ENCODE results near the gene ZNF620. TPM values are rescaled to one million over a fixed set of nuclear protein-coding genes. Genes with fewer than 3 reads are reported as not detected.
A peak's percentile ranks its signal among the peaks of the same experiment; 100 is the strongest.

The ZNF620 gene
- total RNA-seq, 1 donor from 2014 or later: 14.0 TPM

GRCh38 chr3:40521254-40521653 lies 15.4 kb downstream of the ZNF620 start:
- H3K4me1 Mint-ChIP-seq (ENCODE audit: unreplicated experiment): peaks cover 15% of the 10 kb centered on the region
- H3K4me3 Mint-ChIP-seq: no peak overlapping the region
- H3K36me3 Mint-ChIP-seq: peaks cover under 1% of the 10 kb centered on the region
- TF ChIP-seq CTCF (conservative IDR thresholded peaks at IDR 0.05): no peak
- no peak for DNase-seq (ENCODE audit: extremely low spot score, unreplicated experiment)
- H3K27ac Mint-ChIP-seq: no peak overlapping the region
- no peaks in the 10 kb centered on the region for H3K27me3 Mint-ChIP-seq
- no peaks in the 10 kb centered on the region for H3K9me3 Mint-ChIP-seq

- Mint-ChIP-seq H3K4me3 (peak overlapping the region; percentile 99), H3K27ac (peak overlapping the region; percentile 96), H3K4me1 (ENCODE audit: unreplicated experiment) (peaks cover 20% of the 10 kb centered on the region), H3K27me3 (no peaks in the 10 kb centered on the region), H3K36me3 (peaks cover 18% of the 10 kb centered on the region), H3K9me3 (no peaks in the 10 kb centered on the region)
- TF ChIP-seq CTCF (conservative IDR thresholded peaks at IDR 0.05): no peak
- no peak for DNase-seq (ENCODE audit: extremely low spot score, unreplicated experiment)
These were observed 17.9 kb downstream of the ZNF620 start for GRCh38 chr3:40523781-40524180.

- H3K27me3 Mint-ChIP-seq: no peaks in the 10 kb centered on the region
- no peaks in the 10 kb centered on the region for H3K9me3 Mint-ChIP-seq
- no peak for DNase-seq (ENCODE audit: extremely low spot score, unreplicated experiment)
- no peak for TF ChIP-seq CTCF (conservative IDR thresholded peaks at IDR 0.05)
- H3K36me3 Mint-ChIP-seq: peaks cover 18% of the 10 kb centered on the region
- H3K27ac Mint-ChIP-seq: peak overlapping the region; percentile 96
- H3K4me1 Mint-ChIP-seq (ENCODE audit: unreplicated experiment): peaks cover 20% of the 10 kb centered on the region
- H3K4me3 Mint-ChIP-seq: peak overlapping the region; percentile 99
These were observed 18.4 kb downstream of the ZNF620 start for GRCh38 chr3:40524222-40524567.

- TF ChIP-seq CTCF (conservative IDR thresholded peaks at IDR 0.05): no peak
- Mint-ChIP-seq H3K27me3 (no peaks in the 10 kb centered on the region), H3K4me1 (ENCODE audit: unreplicated experiment) (peaks cover 20% of the 10 kb centered on the region), H3K4me3 (peak within 1 kb of the TSS; percentile 99), H3K27ac (peak within 1 kb of the TSS; percentile 96), H3K36me3 (peaks cover 22% of the 10 kb centered on the region), H3K9me3 (no peaks in the 10 kb centered on the region)
- DNase-seq (ENCODE audit: extremely low spot score, unreplicated experiment): peak; percentile 92
These were observed 18.9 kb downstream of the ZNF620 start, which contains the start of gene ZNF621 for GRCh38 chr3:40524568-40525285. Gene ZNF621, plus strand, starts transcription at chr3:40524960. Its CDS starts 881 bp downstream, at chr3:40525841.

GRCh38 chr3:40528426-40528825 lies 22.6 kb downstream of the ZNF620 start:
- no peak for TF ChIP-seq CTCF (conservative IDR thresholded peaks at IDR 0.05)
- DNase-seq (ENCODE audit: extremely low spot score, unreplicated experiment): no peak
- Mint-ChIP-seq H3K27ac (no peak overlapping the region), H3K4me1 (ENCODE audit: unreplicated experiment) (peaks cover 20% of the 10 kb centered on the region), H3K27me3 (no peaks in the 10 kb centered on the region), H3K36me3 (peaks cover 57% of the 10 kb centered on the region), H3K9me3 (peaks cover 8% of the 10 kb centered on the region), H3K4me3 (peak overlapping the region; percentile 9)
